NCI-H748 (cell line): Measurements from ENCODE around the gene ABCA3.

Experiments used
- DNase-seq: peaks from one replicate; lab custom pipeline; 2025; ENCODE audit not compliant: unreplicated experiment; lab: John Stamatoyannopoulos, UW

The ABCA3 gene

DNA sequence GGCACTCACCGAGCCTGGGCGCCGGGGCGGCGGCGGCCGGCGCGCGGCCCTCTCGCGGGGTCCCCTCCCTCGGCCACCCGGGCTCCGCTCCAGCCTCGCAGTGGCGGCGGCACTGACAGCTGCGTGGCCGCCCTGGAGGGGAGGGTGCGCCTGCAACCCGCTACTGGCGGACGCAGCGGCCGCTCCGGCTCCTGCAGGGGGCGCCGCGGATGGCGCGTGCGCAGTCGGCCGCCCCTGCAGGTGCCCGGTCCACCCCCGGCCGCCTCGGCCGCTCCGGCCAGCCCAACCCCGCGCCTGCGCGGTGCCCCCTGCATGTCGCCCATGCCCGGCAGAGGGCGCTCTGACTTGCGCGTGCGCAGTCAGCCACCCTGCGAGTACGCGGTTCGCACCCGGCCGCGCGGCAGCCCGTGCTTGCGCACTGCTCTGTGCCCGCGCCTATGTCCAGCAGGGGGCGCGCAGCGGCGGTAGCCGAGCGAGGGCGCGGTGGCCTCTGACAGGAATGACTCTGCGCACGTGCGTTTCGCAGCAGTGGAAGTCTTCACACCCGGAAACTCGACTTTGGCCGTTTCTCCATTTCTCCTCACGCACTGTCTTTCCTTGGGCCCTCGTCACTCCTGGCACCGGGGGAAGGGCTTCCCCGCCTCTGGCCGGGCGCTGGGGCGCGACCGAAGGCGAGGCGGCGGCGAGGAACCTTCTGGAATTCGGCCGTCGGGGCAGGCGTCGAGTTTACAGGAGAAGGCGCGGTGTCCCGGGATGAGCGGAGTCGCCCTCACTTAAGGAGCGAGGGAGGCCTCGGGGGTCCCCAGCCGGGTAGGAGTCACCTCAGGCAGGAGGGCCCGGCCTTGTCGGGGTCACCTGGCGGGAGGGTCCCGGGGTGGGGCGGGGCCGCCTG lies at the start of gene ABCA3:
TSS of gene ABCA3 (minus strand) at position 165 of the 892 bp plus-strand sequence. CDS start 14,262 bp downstream, outside the sequence.
- peak; percentile 88 for DNase-seq

DNA sequence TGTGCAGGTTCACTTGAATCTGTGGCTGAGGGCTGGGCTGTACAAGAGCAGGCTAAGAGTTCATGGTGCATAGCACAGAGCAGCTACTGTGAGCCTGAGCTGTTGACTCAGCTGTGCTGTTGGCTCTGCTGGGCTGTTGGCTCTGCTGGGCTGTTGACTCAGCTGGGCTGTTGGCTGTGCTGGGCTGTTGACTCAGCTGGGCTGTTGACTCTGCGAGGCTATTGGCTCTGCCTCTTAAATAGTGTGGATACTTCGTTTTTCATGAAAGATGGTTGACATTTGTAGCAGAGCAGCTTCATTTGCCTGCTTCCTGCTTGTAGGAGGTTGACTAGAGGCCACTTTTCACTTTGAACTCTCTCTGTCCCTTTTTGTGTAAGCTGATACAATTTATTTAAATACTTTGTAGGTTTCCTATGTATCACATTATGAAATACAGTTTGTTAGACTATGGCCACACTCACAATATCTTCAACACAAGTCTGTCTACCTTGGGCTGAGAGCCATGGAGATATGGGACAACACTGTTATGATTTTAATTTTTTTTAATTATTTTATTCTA lies 48.4 kb upstream of the ABCA3 start:
- peak; percentile 87 for DNase-seq

- peak; percentile 12 for DNase-seq
Measured at GRCh38 chr16:2388139-2388874, 47.8 kb upstream of the ABCA3 start.

DNA sequence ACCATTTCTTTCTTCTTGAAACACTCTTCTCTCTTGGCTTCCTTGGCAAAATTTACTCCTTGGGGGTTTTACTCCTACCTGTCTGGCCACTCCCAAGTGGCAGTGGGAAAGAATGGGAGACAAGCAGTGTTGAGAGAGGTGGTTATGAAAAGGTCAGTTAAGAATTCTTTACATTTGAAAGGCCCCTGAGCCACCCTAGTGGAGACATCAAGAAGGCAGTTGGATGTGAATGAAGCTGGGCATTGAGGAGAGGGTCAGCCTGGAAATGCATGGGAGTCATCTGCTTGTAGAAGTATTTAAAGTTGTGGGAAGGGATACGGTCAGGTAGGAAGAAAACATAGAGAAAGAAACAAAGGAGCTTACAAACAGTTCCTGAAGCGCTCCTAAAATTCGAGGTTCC lies 46.5 kb upstream of the ABCA3 start:
- peak; percentile 16 for DNase-seq

GRCh38 chr16:2385982-2386381 lies 45.5 kb upstream of the ABCA3 start:
- peak; percentile 51 for DNase-seq

DNA sequence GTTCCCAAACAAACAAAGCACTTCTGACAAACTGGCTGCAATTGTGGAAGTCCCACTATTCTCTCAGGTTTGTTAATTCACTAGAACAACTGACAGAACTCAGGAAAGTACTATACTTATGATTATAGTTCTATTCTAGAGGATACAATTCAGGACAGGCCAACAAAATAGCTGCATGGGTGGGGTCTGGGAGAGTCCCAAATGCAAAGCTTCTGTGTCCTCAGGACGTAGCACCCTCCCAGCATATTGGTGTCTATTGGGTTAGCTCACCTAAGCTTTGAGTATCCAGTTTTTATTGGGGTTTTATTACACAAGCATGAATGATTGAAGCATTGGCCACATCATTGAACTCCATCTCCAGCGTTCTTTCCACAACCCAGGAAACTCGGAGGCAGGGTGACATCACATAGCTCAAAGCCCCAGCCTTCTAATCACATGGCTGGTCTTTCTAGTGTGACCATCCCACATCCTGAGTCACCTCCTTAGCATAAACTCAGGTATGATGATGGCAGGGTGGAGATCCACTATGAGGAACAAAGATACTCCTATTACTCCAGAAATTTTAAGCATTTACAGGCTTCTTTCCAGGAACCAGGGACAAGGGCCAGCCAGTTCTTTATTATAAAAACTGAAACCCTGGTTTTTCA lies 44.8 kb upstream of the ABCA3 start:
- peak; percentile 9 for DNase-seq

DNA sequence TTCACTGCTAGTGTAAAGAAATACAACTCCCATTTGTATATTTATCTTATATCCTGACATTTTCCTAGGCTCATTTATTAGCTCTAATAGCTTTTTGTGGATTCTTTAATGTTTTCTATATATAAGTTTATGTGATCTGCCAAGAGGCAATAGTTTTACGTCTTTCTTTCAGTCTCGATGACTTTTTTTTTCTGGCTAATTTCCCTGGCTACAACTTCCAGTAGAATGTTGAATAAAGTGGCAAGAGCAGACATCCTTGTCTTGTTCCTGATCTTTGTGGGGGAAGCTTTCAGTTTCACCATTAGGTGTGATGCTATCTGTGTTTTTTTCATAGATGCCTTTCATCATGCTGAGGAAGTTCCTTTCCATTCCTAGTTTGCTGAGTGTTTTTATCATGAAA lies 43.9 kb upstream of the ABCA3 start:
- no peak for DNase-seq

DNA sequence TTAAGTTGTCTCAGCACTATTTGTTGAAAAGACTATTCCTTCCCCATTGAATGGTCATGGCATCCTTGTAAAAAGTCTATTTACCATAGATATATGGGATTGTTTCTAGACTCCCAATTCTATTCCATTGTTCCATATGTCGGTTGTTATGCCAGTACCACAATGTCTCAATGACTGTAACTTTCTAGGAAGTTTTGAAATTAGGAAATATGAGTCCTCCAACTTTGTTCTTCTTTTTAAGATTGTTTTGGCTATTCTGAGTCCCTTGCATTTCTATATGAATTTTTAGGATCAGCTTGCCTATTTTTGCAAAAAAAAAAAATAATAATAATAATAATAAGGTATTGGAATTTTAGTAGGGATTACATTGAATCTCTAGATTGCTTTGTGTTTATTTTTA lies 43.0 kb upstream of the ABCA3 start:
- no peak for DNase-seq

- DNase-seq: no peak
Measured at GRCh38 chr16:2374644-2375043, 34.1 kb upstream of the ABCA3 start.

DNA sequence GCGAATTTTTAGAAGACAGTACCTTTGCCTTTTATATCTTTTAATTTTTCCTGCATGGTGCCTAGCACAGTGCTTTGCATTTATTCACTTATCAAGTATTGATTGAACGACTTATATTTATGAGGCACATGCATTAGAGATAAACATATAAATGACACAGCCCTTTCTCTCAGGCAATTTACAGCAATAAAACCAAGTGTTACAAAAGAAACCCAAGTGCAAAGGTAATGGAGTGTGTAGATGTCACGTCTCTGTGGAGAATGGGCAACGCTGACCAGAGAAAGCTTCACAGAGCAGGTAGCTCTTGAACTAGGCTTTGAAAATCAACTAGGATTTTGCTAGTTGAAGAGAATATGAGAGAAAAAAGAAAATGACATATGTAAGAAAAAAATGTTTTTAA lies 32.6 kb upstream of the ABCA3 start:
- DNase-seq: no peak

- no peak for DNase-seq
Measured at GRCh38 chr16:2372684-2373083, 32.2 kb upstream of the ABCA3 start.

DNA sequence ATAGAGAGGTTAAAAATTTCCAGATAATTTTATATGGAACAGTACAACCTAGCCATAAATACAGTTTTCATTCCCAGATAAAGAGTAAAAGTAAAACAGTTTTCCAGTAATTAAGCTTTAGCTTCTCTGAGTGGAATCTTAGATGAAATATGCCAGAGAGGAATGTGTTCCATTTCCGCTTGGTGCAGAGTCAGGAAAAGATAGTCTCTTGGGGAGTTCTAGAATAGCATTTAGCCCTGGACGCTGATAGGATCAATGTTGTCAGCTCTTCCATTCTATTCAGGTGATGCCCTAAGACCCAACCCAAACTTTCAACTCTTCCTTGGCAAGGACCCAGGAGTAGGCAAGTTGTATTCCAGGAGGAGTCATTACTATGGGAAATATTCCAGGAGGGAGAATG lies 30.9 kb upstream of the ABCA3 start:
- DNase-seq: no peak

GRCh38 chr16:2370721-2371120 lies 30.2 kb upstream of the ABCA3 start:
- DNase-seq: no peak

DNA sequence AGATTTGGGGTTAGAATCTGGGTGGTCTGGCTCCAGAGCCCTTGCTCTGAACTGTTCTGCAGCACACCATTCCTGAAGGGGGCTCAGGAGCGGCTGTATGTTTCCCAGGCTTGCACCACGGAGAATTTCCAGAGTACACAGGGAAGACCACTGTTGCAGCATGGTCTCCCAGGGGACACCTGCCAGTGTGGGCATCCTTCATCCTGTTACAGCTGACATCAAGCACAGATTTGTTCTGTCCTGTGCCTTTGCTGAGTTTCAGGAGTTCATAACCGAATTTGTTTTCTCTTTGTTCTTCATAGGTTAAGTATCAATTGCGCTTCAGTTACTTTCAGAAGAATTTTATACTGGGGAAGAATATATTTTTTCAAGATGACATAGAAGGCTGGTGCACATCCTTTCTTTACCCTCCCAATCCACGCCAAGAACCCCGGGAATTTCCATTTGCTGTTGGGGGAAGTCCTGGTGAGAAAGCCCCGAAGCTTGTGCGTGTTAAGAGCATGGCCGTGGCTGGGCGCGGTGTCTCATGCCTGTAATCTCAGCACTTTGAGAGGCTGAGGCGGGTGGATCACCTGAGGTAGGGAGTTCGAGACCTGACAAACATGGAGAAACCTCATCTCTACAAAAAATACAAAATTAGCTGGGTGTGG lies 26.3 kb upstream of the ABCA3 start:
- no peak for DNase-seq

GRCh38 chr16:2365397-2366294 lies 25.1 kb upstream of the ABCA3 start:
- DNase-seq: no peak

DNA sequence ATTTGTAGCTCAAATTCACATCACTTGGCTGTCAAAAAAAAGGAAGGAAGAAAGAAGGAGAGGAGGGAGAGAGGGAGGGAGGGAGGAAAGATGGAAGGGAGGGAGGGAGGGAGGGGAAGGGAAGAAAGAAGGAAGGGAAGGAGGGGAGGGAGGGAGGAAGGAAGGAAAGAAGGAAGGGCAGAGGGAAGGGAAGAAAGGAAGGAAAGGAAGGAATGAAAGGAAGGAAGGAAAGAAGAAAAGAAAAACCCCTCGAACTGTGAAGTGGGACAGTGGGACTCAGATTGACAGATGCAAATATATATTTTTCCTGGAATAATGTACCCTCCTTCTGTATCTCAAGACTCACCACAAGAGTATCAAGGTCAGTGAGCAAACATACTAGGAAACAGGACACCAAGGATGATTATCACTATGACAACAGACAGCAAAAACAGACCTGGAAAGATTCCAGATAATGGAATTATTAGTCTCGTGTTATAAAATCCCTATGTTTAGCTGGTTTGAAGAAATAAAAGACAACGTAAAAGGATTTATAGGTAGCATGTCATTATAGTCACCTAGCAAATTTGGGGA lies 24.2 kb upstream of the ABCA3 start:
- peak; percentile 51 for DNase-seq

- DNase-seq: no peak
Measured at GRCh38 chr16:2362218-2362617, 21.7 kb upstream of the ABCA3 start.

- no peak for DNase-seq
Measured at GRCh38 chr16:2361129-2361528, 20.6 kb upstream of the ABCA3 start.

- no peak for DNase-seq
Measured at GRCh38 chr16:2359919-2360318, 19.4 kb upstream of the ABCA3 start.

- DNase-seq: no peak
Measured at GRCh38 chr16:2358811-2359210, 18.3 kb upstream of the ABCA3 start.
